CD14-positive monocyte (primary cell): Measurements from ENCODE around the gene MAP3K7CL. TPM values are rescaled to one million over a fixed set of nuclear protein-coding genes. Genes with fewer than 3 reads are reported as not detected.

Experiments
- DNase-seq, 3 donors: peaks; one replicate each; pipeline ENCODE4 v3.0.0-alpha.2; 2011 to 2022
- H2AFZ ChIP-seq: 2 replicates; pipeline ENCODE4 v1.6.0; 2012; ENCODE audit warnings: mild to moderate bottlenecking, low read depth, low read length, inconsistent platforms; ENCODE audit not compliant: insufficient read depth, poor library complexity, severe bottlenecking
- H3K27ac ChIP-seq, 2 donors: 1 replicate in 1 of 2; 2 replicates in 1 of 2; pipeline ENCODE4 v1.5.1; 2012 to 2013; ENCODE audit warnings: low read length in 2 of 2, control low read depth in 1 of 2, inconsistent platforms in 1 of 2, low read depth in 1 of 2, mild to moderate bottlenecking in 1 of 2
- H3K27me3 ChIP-seq, 2 donors: one replicate each; pipeline versions ENCODE4 v1.6.0 to v1.6.1; 2011 to 2013; ENCODE audit warnings: low read length in 2 of 2; ENCODE audit not compliant: control insufficient read depth in 2 of 2, insufficient read depth in 2 of 2
- H3K36me3 ChIP-seq, 2 donors: replicated peaks in 1 of 2; 1 replicate in 1 of 2; 2 replicates in 1 of 2; pipeline versions ENCODE4 v1.5.1 to v1.6.1; 2012 to 2013; ENCODE audit warnings: low read length in 2 of 2, control low read depth in 1 of 2, inconsistent platforms in 1 of 2, mild to moderate bottlenecking in 1 of 2; ENCODE audit not compliant: insufficient read depth in 2 of 2, control insufficient read depth in 1 of 2
- H3K4me1 ChIP-seq, 2 donors: 1 replicate in 1 of 2; 2 replicates in 1 of 2; pipeline versions ENCODE4 v1.5.1 to v1.6.1; 2012 to 2013; ENCODE audit warnings: low read length in 2 of 2, control low read depth in 1 of 2, inconsistent platforms in 1 of 2, mild to moderate bottlenecking in 1 of 2, moderate library complexity in 1 of 2; ENCODE audit not compliant: insufficient read depth in 2 of 2, control insufficient read depth in 1 of 2
- H3K4me2 ChIP-seq: replicated peaks from 2 replicates; pipeline ENCODE3; 2012; ENCODE audit warnings: low read length, moderate library complexity, mild to moderate bottlenecking; ENCODE audit not compliant: poor library complexity, severe bottlenecking; ENCODE audit errors: extremely low read depth
- H3K4me3 ChIP-seq, 3 experiments: fragments of 200-600 bp in 1 of 3; sonication (generic) in 1 of 3; replicated peaks in 1 of 3; 1 replicate in 2 of 3; 2 replicates in 1 of 3; pipeline ENCODE4 v1.5.1; 2011 to 2013; ENCODE audit warnings: low read length in 3 of 3, mild to moderate bottlenecking in 3 of 3, control low read depth in 2 of 3, low read depth in 2 of 3, inconsistent platforms in 1 of 3, moderate library complexity in 1 of 3
- H3K79me2 ChIP-seq: 2 replicates; pipeline ENCODE4 v1.6.0; 2012; ENCODE audit warnings: mild to moderate bottlenecking, control low read depth, inconsistent platforms, low read length, moderate library complexity; ENCODE audit not compliant: insufficient read depth
- H3K9ac ChIP-seq: 2 replicates; pipeline ENCODE4 v1.6.0; 2017; ENCODE audit warnings: low read length, mild to moderate bottlenecking; ENCODE audit not compliant: insufficient read depth, poor library complexity, severe bottlenecking
- H3K9me3 ChIP-seq, 2 donors: replicated peaks in 1 of 2; 1 replicate in 1 of 2; 2 replicates in 1 of 2; pipeline versions ENCODE4 v1.5.1 to v1.6.1; 2012 to 2013; ENCODE audit warnings: low read length in 2 of 2, control low read depth in 1 of 2; ENCODE audit not compliant: control insufficient read depth in 1 of 2, insufficient read depth in 1 of 2
- H4K20me1 ChIP-seq: 2 replicates; pipeline ENCODE4 v1.6.0; 2012; ENCODE audit warnings: mild to moderate bottlenecking, low read length, control low read depth, moderate library complexity; ENCODE audit not compliant: insufficient read depth
- H3K27ac Mint-ChIP-seq, 7 donors: one replicate each; pipeline ENCODE4 v1.8.0; 2020; ENCODE audit warnings: mild to moderate bottlenecking in 7 of 7, mixed read lengths in 7 of 7, moderate library complexity in 6 of 7, inconsistent platforms in 2 of 7
- H3K27me3 Mint-ChIP-seq, 3 donors: one replicate each; pipeline ENCODE4 v1.8.0; 2021 to 2022; ENCODE audit warnings: low read depth in 3 of 3, mild to moderate bottlenecking in 3 of 3, mixed read lengths in 3 of 3, moderate library complexity in 3 of 3, inconsistent platforms in 1 of 3
- H3K36me3 Mint-ChIP-seq, 2 donors: one replicate each; pipeline ENCODE4 v1.8.0; 2020; ENCODE audit warnings: mixed read lengths in 2 of 2, inconsistent platforms in 1 of 2, mild to moderate bottlenecking in 1 of 2
- H3K4me1 Mint-ChIP-seq: one replicate; pipeline ENCODE4 v1.8.0; 2020; ENCODE audit warnings: mild to moderate bottlenecking, mixed read lengths
- H3K4me3 Mint-ChIP-seq, 2 donors: one replicate each; pipeline ENCODE4 v1.8.0; 2020; ENCODE audit warnings: mild to moderate bottlenecking in 2 of 2, mixed read lengths in 2 of 2, moderate library complexity in 1 of 2
- H3K9me3 Mint-ChIP-seq, 7 donors: one replicate each; pipeline ENCODE4 v1.8.0; 2020 to 2022; ENCODE audit warnings: mixed read lengths in 7 of 7, mild to moderate bottlenecking in 6 of 7, moderate library complexity in 6 of 7, inconsistent platforms in 2 of 7
- WGBS: methylation state at CpG from one replicate; pipeline ENCODE4 v1.1.5; 2013; ENCODE audit warnings: missing lambda C conversion rate; ENCODE audit not compliant: insufficient coverage; 5-methylcytosine and 5-hydroxymethylcytosine counted together
- intact Hi-C, 2 donors: fragments of 100-400 bp; cut with micrococcal nuclease; formaldehyde crosslinking; loops; one replicate each; pipeline versions ENCODE4 v1.15.0 to v1.15.1; 2023
- polyA plus RNA-seq, 3 donors: library from polyadenylated mRNA; depleted of rRNA in 1 of 3; unstranded in 2 of 3; stranded (reverse) in 1 of 3; fragments of 300-500 nt in 2 of 3; fragments of >200 nt in 1 of 3; fragmentation: Illumina TruSeq in 2 of 3; gene quantifications; 1 replicate in 2 of 3; 2 replicates in 1 of 3; pipeline ENCODE4 v1.2.3, GENCODE V29; 2012 to 2021
- TF ChIP-seq, protein P1 (sequence below): fragments of 200-600 bp; IDR thresholded peaks from one replicate; pipeline ENCODE4 v1.8.0; 2022; ENCODE audit warnings: antibody characterized with exemption, mild to moderate bottlenecking

MAP3K7CL gene
- polyA plus RNA-seq, 3 donors, result 14.6 to 15.8 (median 15.7) TPM

DNA sequence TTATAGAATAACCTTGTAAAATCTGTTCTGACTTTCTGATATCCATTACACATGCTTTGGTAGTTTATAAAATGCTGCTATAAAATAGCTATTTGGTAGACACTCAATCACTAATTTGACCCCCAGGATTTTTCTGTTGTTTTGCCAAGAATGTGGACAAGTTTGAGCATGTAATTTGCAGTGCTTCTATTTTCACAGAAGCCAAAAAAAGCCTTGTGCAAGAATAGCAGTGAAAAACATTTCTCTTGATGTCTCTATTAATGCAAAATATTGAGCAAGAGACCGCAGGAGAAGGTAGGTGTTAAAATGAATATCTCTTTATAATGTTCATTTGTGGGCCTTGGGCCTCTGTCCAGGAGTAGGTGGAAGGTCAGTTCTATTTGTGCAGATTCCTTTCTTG, 22.5 kb downstream of the MAP3K7CL start:
- Mint-ChIP-seq H3K27me3 (no peaks in the 10 kb centered on the region), H3K4me1 (peaks cover 35% of the 10 kb centered on the region), H3K9me3 (peaks cover 0 to 7% (median 0%) of the 10 kb centered on the region in 7 donors), H3K36me3 (peaks cover under 1 to 4% of the 10 kb centered on the region in 2 donors), H3K27ac (no peak overlapping the region), H3K4me3 (no peak overlapping the region)
- H3K4me1 ChIP-seq, result peaks cover 27 to 30% of the 10 kb centered on the region in 2 donors
- WGBS, result 100% methylated on average over 1 of the region's 1 CpG
- H3K4me2 ChIP-seq, result no peak overlapping the region
- H3K36me3 ChIP-seq, result no peaks in the 10 kb centered on the region
- no peak for DNase-seq
- intact Hi-C loops, result no loop called here
- no peak overlapping the region for H2AFZ ChIP-seq
- H3K27me3 ChIP-seq, result no peaks in the 10 kb centered on the region
- TF ChIP-seq, protein P1, sequence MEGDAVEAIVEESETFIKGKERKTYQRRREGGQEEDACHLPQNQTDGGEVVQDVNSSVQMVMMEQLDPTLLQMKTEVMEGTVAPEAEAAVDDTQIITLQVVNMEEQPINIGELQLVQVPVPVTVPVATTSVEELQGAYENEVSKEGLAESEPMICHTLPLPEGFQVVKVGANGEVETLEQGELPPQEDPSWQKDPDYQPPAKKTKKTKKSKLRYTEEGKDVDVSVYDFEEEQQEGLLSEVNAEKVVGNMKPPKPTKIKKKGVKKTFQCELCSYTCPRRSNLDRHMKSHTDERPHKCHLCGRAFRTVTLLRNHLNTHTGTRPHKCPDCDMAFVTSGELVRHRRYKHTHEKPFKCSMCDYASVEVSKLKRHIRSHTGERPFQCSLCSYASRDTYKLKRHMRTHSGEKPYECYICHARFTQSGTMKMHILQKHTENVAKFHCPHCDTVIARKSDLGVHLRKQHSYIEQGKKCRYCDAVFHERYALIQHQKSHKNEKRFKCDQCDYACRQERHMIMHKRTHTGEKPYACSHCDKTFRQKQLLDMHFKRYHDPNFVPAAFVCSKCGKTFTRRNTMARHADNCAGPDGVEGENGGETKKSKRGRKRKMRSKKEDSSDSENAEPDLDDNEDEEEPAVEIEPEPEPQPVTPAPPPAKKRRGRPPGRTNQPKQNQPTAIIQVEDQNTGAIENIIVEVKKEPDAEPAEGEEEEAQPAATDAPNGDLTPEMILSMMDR, result no peak
- peaks cover 0 to 6% of the 10 kb centered on the region in 2 donors for H3K9me3 ChIP-seq
- H4K20me1 ChIP-seq, result no peaks in the 10 kb centered on the region
- no peak overlapping the region for H3K9ac ChIP-seq
- no peaks in the 10 kb centered on the region for H3K79me2 ChIP-seq
- no peak overlapping the region for H3K27ac ChIP-seq
- no peak overlapping the region for H3K4me3 ChIP-seq

DNA sequence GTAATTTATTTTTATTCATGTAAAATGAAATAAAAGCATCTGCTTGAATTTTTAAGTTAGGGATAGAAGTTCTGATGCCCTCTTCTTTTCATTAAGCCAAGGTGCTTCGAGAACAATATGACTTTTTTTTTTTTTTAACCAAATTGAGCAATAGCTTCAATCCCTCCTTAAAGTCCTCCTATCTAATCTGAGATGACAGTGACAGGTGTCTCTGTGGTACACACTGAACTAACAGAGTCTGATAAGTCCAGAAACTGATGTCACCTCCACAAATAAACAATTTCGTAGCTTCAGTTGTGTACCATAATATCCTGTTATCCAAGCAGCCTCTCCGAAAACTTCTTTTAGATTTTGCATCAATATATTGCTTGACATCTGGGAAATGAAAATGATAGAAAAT, 23.8 kb downstream of the MAP3K7CL start:
- H3K4me3 ChIP-seq, result no peak overlapping the region
- Mint-ChIP-seq H3K4me1 (peaks cover 46% of the 10 kb centered on the region), H3K36me3 (peaks cover 3 to 4% of the 10 kb centered on the region in 2 donors), H3K27me3 (no peaks in the 10 kb centered on the region), H3K4me3 (no peak overlapping the region), H3K9me3 (peaks cover 0 to 7% (median 0%) of the 10 kb centered on the region in 7 donors), H3K27ac (no peak overlapping the region)
- no peaks in the 10 kb centered on the region for H3K27me3 ChIP-seq
- no CpG with 5 or more reads among the region's 3 CpGs for WGBS
- H4K20me1 ChIP-seq, result no peaks in the 10 kb centered on the region
- H3K27ac ChIP-seq, result no peak overlapping the region
- no peak overlapping the region for H2AFZ ChIP-seq
- DNase-seq, result no peak
- H3K9ac ChIP-seq, result no peak overlapping the region
- H3K36me3 ChIP-seq, result no peaks in the 10 kb centered on the region
- no peaks in the 10 kb centered on the region for H3K79me2 ChIP-seq
- H3K4me1 ChIP-seq, result peaks cover 38 to 40% of the 10 kb centered on the region in 2 donors
- intact Hi-C loops, result no loop called here
- H3K4me2 ChIP-seq, result no peak overlapping the region
- TF ChIP-seq, protein P1, result no peak
- H3K9me3 ChIP-seq, result peaks cover 0 to 6% of the 10 kb centered on the region in 2 donors
